SJCRH30 (cell line): ENCODE data around the gene CPO. TPM values are rescaled to one million over a fixed set of nuclear protein-coding genes. Genes with fewer than 3 reads are reported as not detected.

ENCODE experiments used
- total RNA-seq: library from RNA; depleted of rRNA; stranded (reverse); fragments of >200 nt; shearing (Covaris generic); gene quantifications from 2 replicates; pipeline ENCODE4 v1.2.3, GENCODE V29; 2014; rRNA removed

CPO gene
- total RNA-seq, 1 experiment from 2014 or later = not detected

Other genes with a start within 250 kb of the CPO start
- not detected in 2 replicates for gene DYTN, start 221.1 kb upstream of the CPO start, total RNA-seq
- 0.73 and 1.3 TPM in 2 replicates for gene MDH1B, start 174.2 kb upstream of the CPO start, total RNA-seq
- 49.0 and 49.7 TPM in 2 replicates for gene FASTKD2, start 173.9 kb upstream of the CPO start, total RNA-seq
- gene KLF7, start 226.4 kb downstream of the CPO start, total RNA-seq = 6.0 and 6.7 TPM in 2 replicates